Esophagus muscularis mucosa (tissue), 3 donors: ENCODE data around the gene MRPL43.

Experiments used
- CTCF ChIP-seq, 3 experiments: fragments of 200-600 bp in 2 of 3; fragments of 450-650 bp in 1 of 3; sonication (generic) in 2 of 3; IDR thresholded peaks; one replicate each; pipeline ENCODE4 v1.5.1; 2017 to 2019; ENCODE audit warnings: antibody characterized with exemption in 3 of 3, mild to moderate bottlenecking in 2 of 3, moderate library complexity in 1 of 3
- POLR2A ChIP-seq: fragments of 450-650 bp; IDR thresholded peaks from one replicate; pipeline ENCODE4 v1.6.1; 2017; ENCODE audit warnings: antibody characterized with exemption, moderate library complexity, mild to moderate bottlenecking, low read depth
- POLR2AphosphoS5 ChIP-seq, 2 donors: sonication (generic); formaldehyde crosslinking; IDR thresholded peaks; one replicate each; pipeline ENCODE4 v1.6.1; 2017; ENCODE audit warnings: antibody characterized with exemption in 2 of 2

- TF ChIP-seq CTCF (IDR thresholded peaks at IDR 0.05) (no peak), POLR2A (no peak), POLR2AphosphoS5 (IDR thresholded peaks at IDR 0.05) (no peak)
Measured at GRCh38 chr10:100972904-100973535, 14.3 kb downstream of the MRPL43 start.
